ENCODE measurements around the gene CENPP.
"Not testable (repeated sequence)": the region's sequence is repeated elsewhere in the genome, so short reads cannot be mapped to it uniquely, and the experiment has no call there.

Gene CENPP

GRCh38 chr9:92592537-92592936 is 266.8 kb downstream of the CENPP start:
- TF ChIP-seq CTCF (IDR thresholded peaks at IDR 0.05; ENCODE audit: low read length), result no peak
- TF ChIP-seq EZH2 (IDR thresholded peaks at IDR 0.05; ENCODE audit: borderline replicate concordance, low read length), result no peak
- Histone ChIP-seq H3K27me3 (ENCODE audit: insufficient read depth, low read length) (no peaks in the 10 kb centered on the region), H3K79me2 (ENCODE audit: insufficient read depth, low read length) (no peaks in the 10 kb centered on the region), H3F3A (ENCODE audit: insufficient read depth, low read length) (no peaks in the 10 kb centered on the region), H4K20me1 (ENCODE audit: insufficient read depth, low read length) (no peaks in the 10 kb centered on the region), H3K27ac (ENCODE audit: low read depth, low read length, poor library complexity, severe bottlenecking) (no peak overlapping the region), H3K4me1 (ENCODE audit: insufficient read depth, low read length, severe bottlenecking) (no peaks in the 10 kb centered on the region), H2AFZ (ENCODE audit: low read length) (no peak overlapping the region), H3K4me2 (ENCODE audit: low read length) (no peak overlapping the region), H3K9me3 (ENCODE audit: low read length) (no peaks in the 10 kb centered on the region), H3K9ac (ENCODE audit: low read length) (no peak overlapping the region), H3K9me2 (ENCODE audit: low read depth, low read length) (no peaks in the 10 kb centered on the region), H3K36me3 (ENCODE audit: insufficient read depth, low read length) (no peaks in the 10 kb centered on the region), H3K4me3 (ENCODE audit: low read depth, low read length, poor library complexity, severe bottlenecking) (no peak overlapping the region)

GRCh38 chr9:92592946-92593861 is 267.5 kb downstream of the CENPP start:
- Histone ChIP-seq H3K9me2 (ENCODE audit: low read depth, low read length) (no peaks in the 10 kb centered on the region), H3K4me2 (ENCODE audit: low read length) (no peak overlapping the region), H3K27ac (ENCODE audit: low read depth, low read length, poor library complexity, severe bottlenecking) (no peak overlapping the region), H3K36me3 (ENCODE audit: insufficient read depth, low read length) (no peaks in the 10 kb centered on the region), H3K9ac (ENCODE audit: low read length) (no peak overlapping the region), H3F3A (ENCODE audit: insufficient read depth, low read length) (no peaks in the 10 kb centered on the region), H3K4me3 (ENCODE audit: low read depth, low read length, poor library complexity, severe bottlenecking) (no peak overlapping the region), H2AFZ (ENCODE audit: low read length) (no peak overlapping the region), H3K9me3 (ENCODE audit: low read length) (no peaks in the 10 kb centered on the region), H3K4me1 (ENCODE audit: insufficient read depth, low read length, severe bottlenecking) (no peaks in the 10 kb centered on the region), H3K79me2 (ENCODE audit: insufficient read depth, low read length) (no peaks in the 10 kb centered on the region), H3K27me3 (ENCODE audit: insufficient read depth, low read length) (no peaks in the 10 kb centered on the region), H4K20me1 (ENCODE audit: insufficient read depth, low read length) (no peaks in the 10 kb centered on the region)
- TF ChIP-seq EZH2 (IDR thresholded peaks at IDR 0.05; ENCODE audit: borderline replicate concordance, low read length), result no peak
- no peak for TF ChIP-seq CTCF (IDR thresholded peaks at IDR 0.05; ENCODE audit: low read length)

- H3K27me3 ChIP-seq (ENCODE audit: insufficient read depth, low read length); H3K4me2 ChIP-seq (ENCODE audit: low read length); H3K4me3 ChIP-seq (ENCODE audit: low read depth, low read length, poor library complexity, severe bottlenecking); H3K9me3 ChIP-seq (ENCODE audit: low read length); H3K36me3 ChIP-seq (ENCODE audit: insufficient read depth, low read length); H2AFZ ChIP-seq (ENCODE audit: low read length); H3K9me2 ChIP-seq (ENCODE audit: low read depth, low read length); H3K9ac ChIP-seq (ENCODE audit: low read length); H3F3A ChIP-seq (ENCODE audit: insufficient read depth, low read length); H3K4me1 ChIP-seq (ENCODE audit: insufficient read depth, low read length, severe bottlenecking); H3K27ac ChIP-seq (ENCODE audit: low read depth, low read length, poor library complexity, severe bottlenecking); H4K20me1 ChIP-seq (ENCODE audit: insufficient read depth, low read length); H3K79me2 ChIP-seq (ENCODE audit: insufficient read depth, low read length): not testable (repeated sequence)
These were observed 269.3 kb downstream of the CENPP start for GRCh38 chr9:92595075-92595474.

GRCh38 chr9:92595930-92596329 is 270.2 kb downstream of the CENPP start:
- H3K4me2 ChIP-seq (ENCODE audit: low read length), result no peak overlapping the region
- H3F3A ChIP-seq (ENCODE audit: insufficient read depth, low read length), result no peaks in the 10 kb centered on the region
- H3K79me2 ChIP-seq (ENCODE audit: insufficient read depth, low read length), result no peaks in the 10 kb centered on the region
- H3K27me3 ChIP-seq (ENCODE audit: insufficient read depth, low read length), result no peaks in the 10 kb centered on the region
- no peaks in the 10 kb centered on the region for H3K36me3 ChIP-seq (ENCODE audit: insufficient read depth, low read length)
- no peaks in the 10 kb centered on the region for H4K20me1 ChIP-seq (ENCODE audit: insufficient read depth, low read length)
- no peak overlapping the region for H3K4me3 ChIP-seq (ENCODE audit: low read depth, low read length, poor library complexity, severe bottlenecking)
- no peak overlapping the region for H3K27ac ChIP-seq (ENCODE audit: low read depth, low read length, poor library complexity, severe bottlenecking)
- H2AFZ ChIP-seq (ENCODE audit: low read length), result no peak overlapping the region
- no peaks in the 10 kb centered on the region for H3K4me1 ChIP-seq (ENCODE audit: insufficient read depth, low read length, severe bottlenecking)
- no peaks in the 10 kb centered on the region for H3K9me2 ChIP-seq (ENCODE audit: low read depth, low read length)
- H3K9ac ChIP-seq (ENCODE audit: low read length), result no peak overlapping the region
- TF ChIP-seq CTCF (IDR thresholded peaks at IDR 0.05; ENCODE audit: low read length) (no peak), EZH2 (IDR thresholded peaks at IDR 0.05; ENCODE audit: borderline replicate concordance, low read length) (no peak)
- no peaks in the 10 kb centered on the region for H3K9me3 ChIP-seq (ENCODE audit: low read length)

Data from OCI-LY1 (cell line).